ENCODE data around the gene PPP2R2B.

PPP2R2B gene

GRCh38 chr5:146607659-146608332, 270.8 kb downstream of the PPP2R2B start:
- no peak for TF ChIP-seq NFIC (IDR thresholded peaks at IDR 0.05)
- TF ChIP-seq, protein P1, sequence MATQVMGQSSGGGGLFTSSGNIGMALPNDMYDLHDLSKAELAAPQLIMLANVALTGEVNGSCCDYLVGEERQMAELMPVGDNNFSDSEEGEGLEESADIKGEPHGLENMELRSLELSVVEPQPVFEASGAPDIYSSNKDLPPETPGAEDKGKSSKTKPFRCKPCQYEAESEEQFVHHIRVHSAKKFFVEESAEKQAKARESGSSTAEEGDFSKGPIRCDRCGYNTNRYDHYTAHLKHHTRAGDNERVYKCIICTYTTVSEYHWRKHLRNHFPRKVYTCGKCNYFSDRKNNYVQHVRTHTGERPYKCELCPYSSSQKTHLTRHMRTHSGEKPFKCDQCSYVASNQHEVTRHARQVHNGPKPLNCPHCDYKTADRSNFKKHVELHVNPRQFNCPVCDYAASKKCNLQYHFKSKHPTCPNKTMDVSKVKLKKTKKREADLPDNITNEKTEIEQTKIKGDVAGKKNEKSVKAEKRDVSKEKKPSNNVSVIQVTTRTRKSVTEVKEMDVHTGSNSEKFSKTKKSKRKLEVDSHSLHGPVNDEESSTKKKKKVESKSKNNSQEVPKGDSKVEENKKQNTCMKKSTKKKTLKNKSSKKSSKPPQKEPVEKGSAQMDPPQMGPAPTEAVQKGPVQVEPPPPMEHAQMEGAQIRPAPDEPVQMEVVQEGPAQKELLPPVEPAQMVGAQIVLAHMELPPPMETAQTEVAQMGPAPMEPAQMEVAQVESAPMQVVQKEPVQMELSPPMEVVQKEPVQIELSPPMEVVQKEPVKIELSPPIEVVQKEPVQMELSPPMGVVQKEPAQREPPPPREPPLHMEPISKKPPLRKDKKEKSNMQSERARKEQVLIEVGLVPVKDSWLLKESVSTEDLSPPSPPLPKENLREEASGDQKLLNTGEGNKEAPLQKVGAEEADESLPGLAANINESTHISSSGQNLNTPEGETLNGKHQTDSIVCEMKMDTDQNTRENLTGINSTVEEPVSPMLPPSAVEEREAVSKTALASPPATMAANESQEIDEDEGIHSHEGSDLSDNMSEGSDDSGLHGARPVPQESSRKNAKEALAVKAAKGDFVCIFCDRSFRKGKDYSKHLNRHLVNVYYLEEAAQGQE (IDR thresholded peaks at IDR 0.05; ENCODE audit: low read depth): no peak
- no peak for TF ChIP-seq CREB1 (IDR thresholded peaks at IDR 0.05; ENCODE audit: low read depth)

DNA sequence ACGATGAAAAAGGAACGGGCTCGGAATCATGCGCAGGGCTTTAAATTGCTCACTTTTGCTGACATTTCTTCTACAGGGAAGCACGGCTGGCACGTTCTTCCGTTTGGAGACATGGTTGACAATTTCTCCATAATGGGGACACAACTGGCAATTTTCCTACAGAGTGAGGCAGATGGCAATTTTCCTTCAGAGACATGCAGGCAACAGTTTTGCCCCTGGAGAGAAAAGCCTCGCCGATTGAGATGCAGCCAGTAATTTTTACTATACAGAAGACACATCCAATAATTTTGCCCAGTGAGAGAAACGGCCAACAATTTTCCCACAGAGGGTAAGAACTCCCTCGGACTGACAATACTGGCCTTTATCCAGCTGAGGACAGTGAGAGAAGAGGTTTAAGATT, 271.7 kb downstream of the PPP2R2B start:
- TF ChIP-seq, protein P2, sequence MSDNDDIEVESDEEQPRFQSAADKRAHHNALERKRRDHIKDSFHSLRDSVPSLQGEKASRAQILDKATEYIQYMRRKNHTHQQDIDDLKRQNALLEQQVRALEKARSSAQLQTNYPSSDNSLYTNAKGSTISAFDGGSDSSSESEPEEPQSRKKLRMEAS (IDR thresholded peaks at IDR 0.05): no peak
- no peak for TF ChIP-seq EGR1 (IDR thresholded peaks at IDR 0.05)
- TF ChIP-seq NFIC (IDR thresholded peaks at IDR 0.05): no peak
- TF ChIP-seq CEBPB (IDR thresholded peaks at IDR 0.05): no peak
- TF ChIP-seq, protein P3, sequence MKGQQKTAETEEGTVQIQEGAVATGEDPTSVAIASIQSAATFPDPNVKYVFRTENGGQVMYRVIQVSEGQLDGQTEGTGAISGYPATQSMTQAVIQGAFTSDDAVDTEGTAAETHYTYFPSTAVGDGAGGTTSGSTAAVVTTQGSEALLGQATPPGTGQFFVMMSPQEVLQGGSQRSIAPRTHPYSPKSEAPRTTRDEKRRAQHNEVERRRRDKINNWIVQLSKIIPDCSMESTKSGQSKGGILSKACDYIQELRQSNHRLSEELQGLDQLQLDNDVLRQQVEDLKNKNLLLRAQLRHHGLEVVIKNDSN (IDR thresholded peaks at IDR 0.05): no peak
- TF ChIP-seq EP300 (IDR thresholded peaks at IDR 0.05; ENCODE audit: borderline replicate concordance): no peak
- no peak for TF ChIP-seq TEAD4 (IDR thresholded peaks at IDR 0.05)
- no peak for TF ChIP-seq YY1 (IDR thresholded peaks at IDR 0.05; ENCODE audit: low read depth)

GRCh38 chr5:146600376-146600775, 278.2 kb downstream of the PPP2R2B start:
- no peak for TF ChIP-seq TAF1 (IDR thresholded peaks at IDR 0.05; ENCODE audit: low read depth)
- TF ChIP-seq ZBTB7A (IDR thresholded peaks at IDR 0.05; ENCODE audit: low read depth): no peak
- TF ChIP-seq, protein P3 (IDR thresholded peaks at IDR 0.05): no peak
- no peak for TF ChIP-seq EGR1 (IDR thresholded peaks at IDR 0.05)
- no peak for TF ChIP-seq YY1 (IDR thresholded peaks at IDR 0.05; ENCODE audit: low read depth)
- no peak for TF ChIP-seq EP300 (IDR thresholded peaks at IDR 0.05; ENCODE audit: borderline replicate concordance)
- no peak for TF ChIP-seq RAD21 (IDR thresholded peaks at IDR 0.05; ENCODE audit: low read depth)

GRCh38 chr5:146599261-146599660, 279.3 kb downstream of the PPP2R2B start:
- TF ChIP-seq EP300 (IDR thresholded peaks at IDR 0.05; ENCODE audit: borderline replicate concordance): no peak

DNA sequence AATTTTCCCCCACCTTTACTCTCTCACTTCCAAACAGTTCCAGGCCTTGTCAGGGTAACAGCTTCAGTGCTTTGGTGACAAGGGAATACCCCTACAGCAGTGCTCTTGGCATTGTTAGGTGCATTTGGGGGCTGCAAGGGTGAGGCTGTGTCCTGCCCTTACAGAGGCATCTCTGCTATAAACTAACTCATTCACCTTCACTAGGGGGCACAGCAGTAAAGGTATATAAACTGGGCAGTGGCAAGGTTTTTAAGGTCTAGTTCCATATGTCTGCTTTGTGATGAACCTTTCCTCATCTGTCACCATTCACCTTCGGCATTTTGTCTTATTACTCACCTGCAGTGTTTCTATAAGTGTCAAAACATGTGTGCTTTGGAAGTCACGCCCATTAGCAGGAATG, 283.5 kb downstream of the PPP2R2B start:
- no peak for TF ChIP-seq CREB1 (IDR thresholded peaks at IDR 0.05; ENCODE audit: low read depth)
- no peak for TF ChIP-seq TEAD4 (IDR thresholded peaks at IDR 0.05)
- TF ChIP-seq TCF12 (IDR thresholded peaks at IDR 0.05; ENCODE audit: low read depth): no peak
- TF ChIP-seq CEBPB (IDR thresholded peaks at IDR 0.05): no peak
- TF ChIP-seq, protein P3 (IDR thresholded peaks at IDR 0.05): no peak
- TF ChIP-seq, protein P2 (IDR thresholded peaks at IDR 0.05): no peak
- no peak for TF ChIP-seq ZBTB7A (IDR thresholded peaks at IDR 0.05; ENCODE audit: low read depth)
- no peak for TF ChIP-seq YY1 (IDR thresholded peaks at IDR 0.05; ENCODE audit: low read depth)
- no peak; the same call in 1 of the 2 replicates for TF ChIP-seq RAD21 (IDR thresholded peaks at IDR 0.05; ENCODE audit: low read depth)
- TF ChIP-seq FOXM1 (IDR thresholded peaks at IDR 0.05; ENCODE audit: borderline replicate concordance, low read depth): no peak
- TF ChIP-seq NFIC (IDR thresholded peaks at IDR 0.05): no peak
- TF ChIP-seq, protein P1 (IDR thresholded peaks at IDR 0.05; ENCODE audit: low read depth): no peak
- no peak for TF ChIP-seq EGR1 (IDR thresholded peaks at IDR 0.05)
- TF ChIP-seq EP300 (IDR thresholded peaks at IDR 0.05; ENCODE audit: borderline replicate concordance): no peak
- TF ChIP-seq TAF1 (IDR thresholded peaks at IDR 0.05; ENCODE audit: low read depth): no peak

GRCh38 chr5:146592352-146592751, 286.2 kb downstream of the PPP2R2B start:
- TF ChIP-seq NFIC (IDR thresholded peaks at IDR 0.05) (no peak), TCF12 (IDR thresholded peaks at IDR 0.05; ENCODE audit: low read depth) (no peak), TEAD4 (IDR thresholded peaks at IDR 0.05) (no peak), YY1 (IDR thresholded peaks at IDR 0.05; ENCODE audit: low read depth) (no peak)
